ENCODE results near the gene KIF21B.
"Not testable (repeated sequence)": the region's sequence is repeated elsewhere in the genome, so short reads cannot be mapped to it uniquely, and the experiment has no call there.

The KIF21B gene

DNA sequence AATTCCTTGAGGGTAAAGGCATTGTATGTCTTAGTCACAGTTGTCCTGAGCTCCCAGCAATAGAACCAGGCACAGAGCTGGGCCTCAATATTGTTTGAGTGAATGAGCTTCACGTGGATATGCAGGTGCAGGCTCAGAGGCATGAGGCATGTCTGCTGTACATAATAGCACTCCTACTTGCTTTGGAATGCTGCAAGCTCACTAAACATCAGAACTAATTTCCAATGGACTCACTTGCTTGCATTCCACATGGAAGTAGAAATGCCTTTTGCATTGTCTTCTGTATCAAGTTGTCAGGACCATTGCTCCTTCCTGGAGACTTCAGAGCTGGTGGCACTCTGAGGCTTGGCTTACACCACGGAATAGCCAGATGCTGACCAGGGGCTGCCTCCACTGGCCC, 91.7 kb downstream of the KIF21B start:
- Histone ChIP-seq H2AFZ (no peak overlapping the region), H3K4me1 (no peaks in the 10 kb centered on the region), H3K27ac (no peak overlapping the region), H3K36me3 (ENCODE audit: control insufficient read depth, insufficient read depth, low read length) (no peaks in the 10 kb centered on the region), H3K4me3 (ENCODE audit: low read depth, low read length) (no peak overlapping the region), H3K4me2 (ENCODE audit: low read length) (no peak overlapping the region), H3K27me3 (ENCODE audit: control insufficient read depth, insufficient read depth, low read length) (no peaks in the 10 kb centered on the region), H3K9ac (no peak overlapping the region), H3K79me2 (no peaks in the 10 kb centered on the region), H3K9me3 (ENCODE audit: control insufficient read depth, low read length) (no peaks in the 10 kb centered on the region)
- TF ChIP-seq, protein P1, sequence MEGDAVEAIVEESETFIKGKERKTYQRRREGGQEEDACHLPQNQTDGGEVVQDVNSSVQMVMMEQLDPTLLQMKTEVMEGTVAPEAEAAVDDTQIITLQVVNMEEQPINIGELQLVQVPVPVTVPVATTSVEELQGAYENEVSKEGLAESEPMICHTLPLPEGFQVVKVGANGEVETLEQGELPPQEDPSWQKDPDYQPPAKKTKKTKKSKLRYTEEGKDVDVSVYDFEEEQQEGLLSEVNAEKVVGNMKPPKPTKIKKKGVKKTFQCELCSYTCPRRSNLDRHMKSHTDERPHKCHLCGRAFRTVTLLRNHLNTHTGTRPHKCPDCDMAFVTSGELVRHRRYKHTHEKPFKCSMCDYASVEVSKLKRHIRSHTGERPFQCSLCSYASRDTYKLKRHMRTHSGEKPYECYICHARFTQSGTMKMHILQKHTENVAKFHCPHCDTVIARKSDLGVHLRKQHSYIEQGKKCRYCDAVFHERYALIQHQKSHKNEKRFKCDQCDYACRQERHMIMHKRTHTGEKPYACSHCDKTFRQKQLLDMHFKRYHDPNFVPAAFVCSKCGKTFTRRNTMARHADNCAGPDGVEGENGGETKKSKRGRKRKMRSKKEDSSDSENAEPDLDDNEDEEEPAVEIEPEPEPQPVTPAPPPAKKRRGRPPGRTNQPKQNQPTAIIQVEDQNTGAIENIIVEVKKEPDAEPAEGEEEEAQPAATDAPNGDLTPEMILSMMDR (IDR thresholded peaks at IDR 0.05) = no peak

DNA sequence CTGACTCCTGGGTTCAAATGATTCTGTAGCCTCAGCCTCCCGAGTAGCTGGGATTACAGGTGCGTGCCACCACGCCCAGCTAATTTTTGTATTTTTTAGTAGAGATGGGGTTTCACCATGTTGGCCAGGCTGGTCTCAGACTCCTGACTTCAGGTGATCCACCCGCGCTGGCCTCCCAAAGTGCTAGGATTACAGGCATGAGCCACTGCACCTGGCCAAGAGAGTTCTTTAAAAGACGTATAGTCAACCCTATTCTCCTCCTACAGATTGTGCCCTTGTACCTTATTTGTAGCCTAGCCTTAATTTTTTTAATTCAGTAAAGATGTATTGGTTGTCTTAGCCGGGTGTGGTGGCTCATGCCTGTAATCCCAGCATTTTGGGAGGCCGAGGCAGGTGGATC, 93.2 kb downstream of the KIF21B start:
- H3K27ac ChIP-seq = not testable (repeated sequence)

DNA sequence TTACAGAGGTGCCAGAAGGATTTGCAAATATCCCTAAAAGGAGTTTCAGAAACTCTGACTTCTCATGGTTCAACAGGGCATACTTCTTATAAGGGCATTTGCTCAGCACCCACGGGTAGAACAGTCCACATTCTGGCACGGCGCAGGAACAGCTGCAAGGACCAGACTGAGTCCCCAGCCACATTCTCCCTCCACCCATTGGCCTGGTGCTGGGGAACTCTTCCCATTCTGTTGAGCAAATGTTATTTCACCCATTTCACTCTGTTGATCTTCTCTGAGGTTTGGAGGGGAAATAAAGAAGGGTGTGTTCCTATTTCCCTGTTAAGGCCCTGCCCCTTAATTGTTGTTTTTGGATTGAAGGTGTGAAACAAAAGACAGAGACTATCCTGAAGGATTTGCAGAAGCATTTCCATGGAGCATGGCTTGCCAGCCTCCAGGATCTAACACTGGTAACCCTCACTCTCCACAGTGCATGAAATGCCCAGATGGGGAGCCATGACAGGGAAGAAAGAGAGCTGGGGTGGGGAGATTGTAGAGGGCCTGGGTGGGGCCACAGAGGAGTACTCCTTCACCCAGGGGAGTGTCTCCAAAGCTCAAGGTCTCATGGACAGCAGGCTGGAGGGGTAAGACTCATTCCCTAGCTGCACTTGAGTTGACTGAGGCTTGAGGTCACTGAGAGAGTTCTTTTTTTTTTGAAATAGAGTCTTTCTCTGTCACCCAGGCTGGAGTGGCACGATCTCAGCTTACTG, 93.8 kb downstream of the KIF21B start:
- H2AFZ ChIP-seq = no peak overlapping the region
- H3K4me3 ChIP-seq (ENCODE audit: low read depth, low read length) = no peak overlapping the region
- H3K27ac ChIP-seq = no peak overlapping the region
- no peaks in the 10 kb centered on the region for H3K36me3 ChIP-seq (ENCODE audit: control insufficient read depth, insufficient read depth, low read length)
- H3K79me2 ChIP-seq = no peaks in the 10 kb centered on the region
- no peaks in the 10 kb centered on the region for H3K27me3 ChIP-seq (ENCODE audit: control insufficient read depth, insufficient read depth, low read length)
- H3K9ac ChIP-seq = no peak overlapping the region
- no peaks in the 10 kb centered on the region for H3K4me1 ChIP-seq
- no peaks in the 10 kb centered on the region for H3K9me3 ChIP-seq (ENCODE audit: control insufficient read depth, low read length)
- TF ChIP-seq, protein P1 (IDR thresholded peaks at IDR 0.05) = no peak
- no peak overlapping the region for H3K4me2 ChIP-seq (ENCODE audit: low read length)

More for the DNA sequence above, 93.2 kb downstream of the KIF21B start:
- H3K9ac ChIP-seq; H3K27me3 ChIP-seq (ENCODE audit: control insufficient read depth, insufficient read depth, low read length); H3K36me3 ChIP-seq (ENCODE audit: control insufficient read depth, insufficient read depth, low read length); H3K9me3 ChIP-seq (ENCODE audit: control insufficient read depth, low read length); H3K4me1 ChIP-seq; H2AFZ ChIP-seq; H3K79me2 ChIP-seq; H3K4me3 ChIP-seq (ENCODE audit: low read depth, low read length); H3K4me2 ChIP-seq (ENCODE audit: low read length): not testable (repeated sequence)

DNA sequence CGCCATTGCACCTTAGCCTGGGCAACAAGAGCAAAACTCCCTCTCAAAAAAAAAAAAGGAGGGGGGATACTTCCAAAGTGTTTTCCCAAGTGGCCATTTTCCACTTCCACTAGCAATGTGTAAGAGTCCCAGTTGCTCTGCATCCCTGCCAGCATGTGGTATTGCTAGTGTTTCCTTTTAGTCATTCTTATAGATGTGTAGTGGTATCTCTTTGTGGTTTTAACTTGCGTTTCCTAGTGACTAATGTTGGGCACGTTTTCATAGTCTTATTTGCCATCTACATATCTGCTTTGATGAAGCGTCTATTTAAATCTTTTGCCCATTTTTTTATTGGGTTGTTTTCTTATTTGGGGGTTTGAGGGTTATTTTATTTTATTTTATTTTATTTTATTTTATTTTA, 97.7 kb downstream of the KIF21B start:
- no peak overlapping the region for H3K4me2 ChIP-seq (ENCODE audit: low read length)
- H3K4me1 ChIP-seq = no peaks in the 10 kb centered on the region
- no peak overlapping the region for H3K4me3 ChIP-seq (ENCODE audit: low read depth, low read length)
- H3K9ac ChIP-seq = no peak overlapping the region
- H3K27ac ChIP-seq = no peak overlapping the region
- H2AFZ ChIP-seq = no peak overlapping the region
- H3K27me3 ChIP-seq (ENCODE audit: control insufficient read depth, insufficient read depth, low read length) = no peaks in the 10 kb centered on the region
- no peaks in the 10 kb centered on the region for H3K9me3 ChIP-seq (ENCODE audit: control insufficient read depth, low read length)
- no peaks in the 10 kb centered on the region for H3K36me3 ChIP-seq (ENCODE audit: control insufficient read depth, insufficient read depth, low read length)
- no peaks in the 10 kb centered on the region for H3K79me2 ChIP-seq
- TF ChIP-seq, protein P1 (IDR thresholded peaks at IDR 0.05) = no peak

DNA sequence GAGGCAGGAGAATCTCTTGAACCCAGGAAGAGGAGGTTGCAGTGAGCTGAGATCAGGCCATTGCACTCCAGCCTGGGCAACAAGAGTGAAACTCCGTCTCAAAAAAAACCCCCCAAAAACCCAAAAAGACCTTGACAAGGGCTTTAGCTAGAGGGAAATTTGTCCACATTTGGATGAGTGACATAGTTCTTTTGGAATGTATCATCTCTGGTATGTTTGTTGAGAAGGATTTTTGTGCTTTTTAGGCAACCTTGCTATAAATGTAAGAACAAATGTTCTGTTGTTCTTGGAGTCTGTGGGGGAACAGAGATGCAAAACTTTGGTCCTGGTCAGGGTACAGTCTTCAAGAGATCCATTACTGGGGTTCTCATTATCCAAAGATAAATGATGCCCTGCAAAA, 99.9 kb downstream of the KIF21B start:
- H2AFZ ChIP-seq = no peak overlapping the region
- H3K27me3 ChIP-seq (ENCODE audit: control insufficient read depth, insufficient read depth, low read length) = no peaks in the 10 kb centered on the region
- H3K4me3 ChIP-seq (ENCODE audit: low read depth, low read length) = no peak overlapping the region
- no peak overlapping the region for H3K27ac ChIP-seq
- H3K36me3 ChIP-seq (ENCODE audit: control insufficient read depth, insufficient read depth, low read length) = no peaks in the 10 kb centered on the region
- H3K4me2 ChIP-seq (ENCODE audit: low read length) = no peak overlapping the region
- no peaks in the 10 kb centered on the region for H3K79me2 ChIP-seq
- H3K9ac ChIP-seq = no peak overlapping the region
- H3K4me1 ChIP-seq = no peaks in the 10 kb centered on the region
- no peaks in the 10 kb centered on the region for H3K9me3 ChIP-seq (ENCODE audit: control insufficient read depth, low read length)
- TF ChIP-seq, protein P1 (IDR thresholded peaks at IDR 0.05) = no peak
